ENCODE results near the gene HACD3.

- no peak for TF ChIP-seq CTCF (optimal IDR thresholded peaks at IDR 0.05 in 1 of 3, IDR thresholded peaks at IDR 0.05 in 1 of 3, conservative IDR thresholded peaks at IDR 0.05 in 1 of 3; ENCODE audit: extremely low read depth in 1 of 3, insufficient read depth in 2 of 3, low read length in 3 of 3)
- TF ChIP-seq EZH2 (IDR thresholded peaks at IDR 0.05; ENCODE audit: low read length) = no peak
Measured at GRCh38 chr15:65525622-65526021, 4.6 kb upstream of the HACD3 start.

Measured in keratinocyte (primary cell).